Endothelial cell (in vitro differentiated cells): Measurements from ENCODE around the gene PMM1. TPM values are rescaled to one million over a fixed set of nuclear protein-coding genes. Genes with fewer than 3 reads are reported as not detected.

Experiments used
- DNase-seq: peaks from one replicate; pipeline ENCODE4 v3.0.0; 2021; ENCODE audit warnings: low spot score
- H3K27ac Mint-ChIP-seq: one replicate; pipeline ENCODE4 v1.8.0; 2021; ENCODE audit warnings: mixed read lengths, inconsistent platforms; ENCODE audit not compliant: unreplicated experiment
- H3K27me3 Mint-ChIP-seq: one replicate; pipeline ENCODE4 v1.8.0; 2021; ENCODE audit warnings: mild to moderate bottlenecking, moderate library complexity, mixed read lengths, inconsistent platforms; ENCODE audit not compliant: unreplicated experiment
- H3K36me3 Mint-ChIP-seq: one replicate; pipeline ENCODE4 v1.8.0; 2021; ENCODE audit warnings: mild to moderate bottlenecking, low read depth, mixed read lengths, inconsistent platforms; ENCODE audit not compliant: unreplicated experiment
- H3K4me1 Mint-ChIP-seq: one replicate; pipeline ENCODE4 v1.8.0; 2021; ENCODE audit warnings: mild to moderate bottlenecking, mixed read lengths, inconsistent platforms; ENCODE audit not compliant: unreplicated experiment
- H3K4me3 Mint-ChIP-seq: one replicate; pipeline ENCODE4 v1.8.0; 2021; ENCODE audit warnings: mild to moderate bottlenecking, mixed read lengths, inconsistent platforms; ENCODE audit not compliant: unreplicated experiment
- H3K9me3 Mint-ChIP-seq: one replicate; pipeline ENCODE4 v1.8.0; 2021; ENCODE audit warnings: mixed read lengths, inconsistent platforms; ENCODE audit not compliant: unreplicated experiment
- CTCF ChIP-seq: fragments of 200-600 bp; sonication (generic); IDR thresholded peaks from one replicate; pipeline ENCODE4 v1.5.0; 2021; ENCODE audit warnings: antibody characterized with exemption; ENCODE audit not compliant: unreplicated experiment
- total RNA-seq: library from RNA; stranded (reverse); fragmentation: NEBNext Ultra II Directional; extraction: Animal tissue kit (Norgen Biotek cat#: 25700); gene quantifications from one replicate; pipeline ENCODE4 v1.2.1, GENCODE V29; 2021; ENCODE audit not compliant: unreplicated experiment

Gene PMM1
- total RNA-seq, 1 donor from 2014 or later: 6.0 TPM

GRCh38 chr22:41625577-41625976 lies 35.9 kb upstream of the PMM1 start:
- DNase-seq: no peak
- no peak overlapping the region for H3K27ac Mint-ChIP-seq
- peaks cover 31% of the 10 kb centered on the region for H3K36me3 Mint-ChIP-seq
- peaks cover 10% of the 10 kb centered on the region for H3K4me1 Mint-ChIP-seq
- no peak for TF ChIP-seq CTCF
- H3K9me3 Mint-ChIP-seq: no peaks in the 10 kb centered on the region
- H3K4me3 Mint-ChIP-seq: no peak overlapping the region
- H3K27me3 Mint-ChIP-seq: no peaks in the 10 kb centered on the region

GRCh38 chr22:41621911-41622179 lies 32.2 kb upstream of the PMM1 start:
- DNase-seq: no peak
- Mint-ChIP-seq H3K27me3 (no peaks in the 10 kb centered on the region), H3K27ac (peak overlapping the region; percentile 99), H3K4me3 (peak overlapping the region; percentile 99), H3K9me3 (no peaks in the 10 kb centered on the region), H3K4me1 (peaks cover 15% of the 10 kb centered on the region), H3K36me3 (peaks cover 2% of the 10 kb centered on the region)
- TF ChIP-seq CTCF: no peak

- no peaks in the 10 kb centered on the region for H3K27me3 Mint-ChIP-seq
- no peaks in the 10 kb centered on the region for H3K9me3 Mint-ChIP-seq
- H3K27ac Mint-ChIP-seq: peak within 1 kb of the TSS; percentile 99
- H3K4me3 Mint-ChIP-seq: peak within 1 kb of the TSS; percentile 99
- peak; percentile 99 for DNase-seq
- no peaks in the 10 kb centered on the region for H3K36me3 Mint-ChIP-seq
- H3K4me1 Mint-ChIP-seq: peaks cover 15% of the 10 kb centered on the region
- TF ChIP-seq CTCF: no peak
Observed at GRCh38 chr22:41621099-41621910, 31.7 kb upstream of the PMM1 start, which contains the start of gene XRCC6. TSS of gene XRCC6 (plus strand) at chr22:41621295. CDS start at chr22:41622005, 710 bp downstream.

GRCh38 chr22:41620589-41621098 lies 31.0 kb upstream of the PMM1 start, which contains the start of gene DESI1:
TSS of gene DESI1 (minus strand) at chr22:41621043. CDS start at chr22:41620839, 204 bp downstream.
- H3K36me3 Mint-ChIP-seq: no peaks in the 10 kb centered on the region
- no peaks in the 10 kb centered on the region for H3K27me3 Mint-ChIP-seq
- H3K27ac Mint-ChIP-seq: peak within 1 kb of the TSS; percentile 99
- DNase-seq: no peak
- H3K4me1 Mint-ChIP-seq: peaks cover 15% of the 10 kb centered on the region
- no peaks in the 10 kb centered on the region for H3K9me3 Mint-ChIP-seq
- H3K4me3 Mint-ChIP-seq: peak within 1 kb of the TSS; percentile 99
- TF ChIP-seq CTCF: no peak

- DNase-seq: peak; percentile 39
- Mint-ChIP-seq H3K27ac (no peak overlapping the region), H3K4me1 (peaks cover 15% of the 10 kb centered on the region), H3K9me3 (no peaks in the 10 kb centered on the region), H3K4me3 (peak overlapping the region; percentile 99), H3K36me3 (no peaks in the 10 kb centered on the region), H3K27me3 (no peaks in the 10 kb centered on the region)
- no peak for TF ChIP-seq CTCF
Observed at GRCh38 chr22:41619979-41620588, 30.4 kb upstream of the PMM1 start.
